Smooth muscle cell (in vitro differentiated cells): Measurements from ENCODE around the gene NSUN4. TPM values are rescaled to one million over a fixed set of nuclear protein-coding genes. Genes with fewer than 3 reads are reported as not detected.
"Not testable (repeated sequence)": the region's sequence is repeated elsewhere in the genome, so short reads cannot be mapped to it uniquely, and the experiment has no call there.

Experiments
- DNase-seq: peaks from one replicate; lab custom pipeline; 2025; ENCODE audit not compliant: unreplicated experiment; lab: John Stamatoyannopoulos, UW
- H2AFZ ChIP-seq: fragments of 200-600 bp; sonication (generic); 2 replicates; pipeline ENCODE4 v1.6.0; 2016; ENCODE audit warnings: antibody characterized with exemption, low read depth, mild to moderate bottlenecking
- H3F3A ChIP-seq: fragments of 200-600 bp; sonication (generic); 2 replicates; pipeline ENCODE4 v1.6.0; 2017; ENCODE audit warnings: antibody characterized with exemption, low read depth
- H3K27ac ChIP-seq: fragments of 200-600 bp; sonication (generic); 2 replicates; pipeline ENCODE4 v1.5.1; 2016; ENCODE audit warnings: low read depth, mild to moderate bottlenecking
- H3K27me3 ChIP-seq: fragments of 200-600 bp; sonication (generic); 2 replicates; pipeline ENCODE4 v1.6.1; 2016; ENCODE audit warnings: low read depth, mild to moderate bottlenecking
- H3K36me3 ChIP-seq: fragments of 200-600 bp; sonication (generic); 2 replicates; pipeline ENCODE4 v1.5.1; 2016; ENCODE audit warnings: low read depth
- H3K4me1 ChIP-seq: fragments of 200-600 bp; sonication (generic); 2 replicates; pipeline ENCODE4 v1.5.1; 2016; ENCODE audit warnings: low read depth
- H3K4me2 ChIP-seq: fragments of 200-600 bp; sonication (generic); 2 replicates; pipeline ENCODE4 v1.6.0; 2016; ENCODE audit warnings: mild to moderate bottlenecking
- H3K4me3 ChIP-seq: fragments of 200-600 bp; sonication (generic); 2 replicates; pipeline ENCODE4 v1.5.1; 2016; ENCODE audit warnings: mild to moderate bottlenecking
- H3K79me2 ChIP-seq: fragments of 200-600 bp; sonication (generic); 2 replicates; pipeline ENCODE4 v1.6.0; 2016; ENCODE audit warnings: low read depth, mild to moderate bottlenecking
- H3K9ac ChIP-seq: fragments of 200-600 bp; sonication (generic); 2 replicates; pipeline ENCODE4 v1.6.0; 2016; ENCODE audit warnings: low read depth
- H3K9me3 ChIP-seq: fragments of 200-600 bp; sonication (generic); replicated peaks from 2 replicates; pipeline ENCODE4 v1.5.1; 2016; ENCODE audit warnings: low read depth
- H4K20me1 ChIP-seq: fragments of 200-600 bp; sonication (generic); 2 replicates; pipeline ENCODE4 v1.6.0; 2016; ENCODE audit warnings: low read depth
- WGBS: methylation state at CpG from one replicate; pipeline ENCODE4 v1.1.7; 2016; ENCODE audit warnings: low lambda C conversion rate; 5-methylcytosine and 5-hydroxymethylcytosine counted together
- polyA plus RNA-seq: library from polyadenylated mRNA; unstranded; fragments of >200 nt; fragmentation: Nextera tagmentation; extraction: Ambion mirVana; gene quantifications from 2 replicates; pipeline ENCODE4 v1.2.1, GENCODE V29; 2016
- total RNA-seq: library from RNA; depleted of rRNA; stranded (reverse); fragments of >200 nt; gene quantifications from 2 replicates; pipeline ENCODE4 v1.2.3, GENCODE V29; 2014
- TF ChIP-seq, protein P1 (sequence below): fragments of 200-600 bp; sonication (generic); IDR thresholded peaks from 2 replicates; pipeline ENCODE4 v1.5.1; 2017; ENCODE audit warnings: borderline replicate concordance, mild to moderate bottlenecking, antibody characterized with exemption; ENCODE audit not compliant: insufficient read depth, poor library complexity, severe bottlenecking

NSUN4 gene
- total and polyA plus RNA-seq, 2 experiments from 2014 or later = 10.8 to 14.1 TPM

DNA sequence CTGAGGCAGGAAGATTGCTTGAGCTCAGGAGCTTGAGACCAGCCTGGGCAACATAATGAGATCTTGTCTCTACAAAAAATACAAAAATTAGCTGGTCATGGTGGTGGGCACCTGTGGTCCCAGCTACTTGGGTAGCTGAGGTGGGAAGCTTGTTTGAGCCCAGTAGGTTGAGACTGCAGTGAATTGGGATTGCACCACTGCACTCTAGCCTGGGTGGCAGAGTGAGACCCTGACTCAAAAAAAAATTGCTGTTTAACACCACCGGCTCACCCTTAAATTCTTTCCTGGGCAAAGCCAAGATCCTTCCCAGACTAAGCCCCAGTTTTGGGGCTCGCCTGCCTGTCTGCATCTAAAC lies 6.6 kb upstream of the NSUN4 start:
- Histone ChIP-seq H3K36me3 (no peaks in the 10 kb centered on the region), H3K4me3 (no peak overlapping the region), H3K9ac (no peak overlapping the region), H3K27ac (no peak overlapping the region), H3K9me3 (no peaks in the 10 kb centered on the region), H4K20me1 (no peaks in the 10 kb centered on the region), H3K4me2 (no peak overlapping the region), H3K27me3 (no peaks in the 10 kb centered on the region), H3K4me1 (no peaks in the 10 kb centered on the region), H3K79me2 (no peaks in the 10 kb centered on the region), H3F3A (no peaks in the 10 kb centered on the region), H2AFZ (no peak overlapping the region)
- TF ChIP-seq, protein P1, sequence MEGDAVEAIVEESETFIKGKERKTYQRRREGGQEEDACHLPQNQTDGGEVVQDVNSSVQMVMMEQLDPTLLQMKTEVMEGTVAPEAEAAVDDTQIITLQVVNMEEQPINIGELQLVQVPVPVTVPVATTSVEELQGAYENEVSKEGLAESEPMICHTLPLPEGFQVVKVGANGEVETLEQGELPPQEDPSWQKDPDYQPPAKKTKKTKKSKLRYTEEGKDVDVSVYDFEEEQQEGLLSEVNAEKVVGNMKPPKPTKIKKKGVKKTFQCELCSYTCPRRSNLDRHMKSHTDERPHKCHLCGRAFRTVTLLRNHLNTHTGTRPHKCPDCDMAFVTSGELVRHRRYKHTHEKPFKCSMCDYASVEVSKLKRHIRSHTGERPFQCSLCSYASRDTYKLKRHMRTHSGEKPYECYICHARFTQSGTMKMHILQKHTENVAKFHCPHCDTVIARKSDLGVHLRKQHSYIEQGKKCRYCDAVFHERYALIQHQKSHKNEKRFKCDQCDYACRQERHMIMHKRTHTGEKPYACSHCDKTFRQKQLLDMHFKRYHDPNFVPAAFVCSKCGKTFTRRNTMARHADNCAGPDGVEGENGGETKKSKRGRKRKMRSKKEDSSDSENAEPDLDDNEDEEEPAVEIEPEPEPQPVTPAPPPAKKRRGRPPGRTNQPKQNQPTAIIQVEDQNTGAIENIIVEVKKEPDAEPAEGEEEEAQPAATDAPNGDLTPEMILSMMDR = no peak
- 88% methylated on average over 2 of the region's 2 CpGs for WGBS
- DNase-seq = no peak

DNA sequence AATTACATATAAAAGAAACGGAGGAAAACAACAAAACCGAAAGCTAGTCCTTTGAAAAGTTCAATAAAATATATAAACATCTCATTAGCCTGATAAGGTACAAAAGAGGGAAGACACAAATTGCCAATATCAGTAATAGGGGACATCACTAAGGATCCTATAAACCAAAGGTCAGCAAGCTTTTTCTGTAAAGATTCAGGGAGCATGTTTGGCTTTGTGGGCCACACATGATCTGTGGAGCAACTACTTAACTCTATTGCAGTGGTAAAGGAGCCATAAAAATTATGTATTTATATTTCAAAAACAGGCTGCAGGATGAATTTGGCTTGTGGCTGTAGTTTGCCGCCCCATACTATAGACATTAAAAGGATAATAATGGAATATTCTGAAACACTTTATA lies 5.5 kb upstream of the NSUN4 start:
- Histone ChIP-seq H3K4me2 (no peak overlapping the region), H3K9me3 (no peaks in the 10 kb centered on the region), H3K36me3 (no peaks in the 10 kb centered on the region), H3K79me2 (no peaks in the 10 kb centered on the region), H2AFZ (no peak overlapping the region), H4K20me1 (no peaks in the 10 kb centered on the region), H3F3A (peaks cover under 1% of the 10 kb centered on the region), H3K27ac (no peak overlapping the region), H3K4me1 (peaks cover 7% of the 10 kb centered on the region), H3K27me3 (no peaks in the 10 kb centered on the region), H3K9ac (no peak overlapping the region), H3K4me3 (no peak overlapping the region)
- TF ChIP-seq, protein P1 = no peak
- WGBS = 93% methylated on average over 3 of the region's 3 CpGs
- no peak for DNase-seq

DNA sequence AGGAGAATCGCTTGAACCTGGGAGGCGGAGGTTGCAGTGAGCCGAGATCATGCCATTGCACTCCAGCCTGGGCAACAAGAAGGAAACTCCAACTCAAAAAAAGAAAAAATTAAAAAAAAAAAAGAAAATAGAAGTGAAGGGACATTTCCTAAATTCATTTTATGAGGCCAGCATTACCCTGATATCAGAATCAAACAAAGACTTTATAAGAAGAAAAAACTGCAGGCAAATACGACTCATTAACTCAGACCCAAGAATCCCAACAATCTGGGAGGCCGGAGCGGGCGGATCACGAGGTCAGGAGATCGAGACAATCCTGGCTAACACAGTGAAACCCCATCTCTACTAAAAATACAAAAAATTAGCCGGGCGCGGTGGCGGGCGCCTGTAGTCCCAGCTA lies 3.2 kb upstream of the NSUN4 start:
- H3K27ac ChIP-seq, DNase-seq, H3K4me2 ChIP-seq, H3K9me3 ChIP-seq, H3F3A ChIP-seq, H3K79me2 ChIP-seq, H3K4me3 ChIP-seq, H3K27me3 ChIP-seq, H3K36me3 ChIP-seq, H3K9ac ChIP-seq, H2AFZ ChIP-seq, H4K20me1 ChIP-seq: not testable (repeated sequence)
- 95% methylated on average over 14 of the region's 14 CpGs for WGBS
- H3K4me1 ChIP-seq = peaks cover 11% of the 10 kb centered on the region

DNA sequence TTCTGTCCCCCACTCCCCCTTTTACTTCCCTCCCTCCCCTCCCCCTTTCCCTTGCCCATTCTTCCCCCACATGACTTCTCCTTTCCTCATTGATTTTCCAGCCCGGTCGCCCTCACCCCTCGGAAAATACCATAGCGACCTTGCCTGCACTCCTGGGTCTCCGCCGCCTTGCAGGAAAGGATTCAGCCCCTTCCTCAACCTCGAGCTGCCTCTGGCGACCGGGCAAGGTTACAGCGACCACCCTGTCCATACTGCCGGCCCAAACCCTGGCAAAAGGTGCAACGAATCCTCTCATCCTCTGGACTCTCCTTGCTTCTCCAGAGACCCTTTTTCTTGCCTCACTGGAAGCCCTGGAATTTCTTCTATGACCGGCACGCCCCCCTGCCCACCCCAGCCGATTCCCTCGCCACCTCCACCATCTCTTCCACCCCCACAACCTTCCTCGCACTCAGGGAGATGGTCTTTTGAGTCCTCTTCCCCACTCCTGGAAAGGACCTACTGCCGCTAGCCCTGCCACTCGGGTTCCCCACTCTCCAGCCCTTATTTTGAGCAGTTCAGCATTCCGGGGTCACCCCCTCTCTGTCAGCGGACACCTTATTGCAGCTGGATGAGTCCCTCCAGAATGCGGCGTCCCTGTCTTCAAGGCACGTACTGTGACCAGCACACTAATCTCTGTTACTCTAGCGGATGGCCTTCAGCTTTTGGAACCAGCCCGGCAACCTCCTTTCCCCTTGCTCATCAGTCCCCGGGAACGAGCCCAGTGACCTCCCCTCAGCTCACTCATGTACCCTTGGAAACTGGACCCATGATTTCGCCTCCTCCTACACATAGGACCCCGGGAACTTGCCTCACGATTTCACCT lies 846 bp downstream of the NSUN4 start:
- Histone ChIP-seq H3K36me3 (peaks cover 6% of the 10 kb centered on the region), H4K20me1 (no peaks in the 10 kb centered on the region), H3K27ac (peak overlapping the region; percentile 89), H3K9me3 (no peaks in the 10 kb centered on the region), H3K4me3 (peak overlapping the region; percentile 69), H3K4me1 (peaks cover 11% of the 10 kb centered on the region), H2AFZ (peak overlapping the region; percentile 82), H3K9ac (peak overlapping the region; percentile 89), H3F3A (peaks cover 4% of the 10 kb centered on the region), H3K27me3 (no peaks in the 10 kb centered on the region), H3K4me2 (peak overlapping the region; percentile 91), H3K79me2 (no peaks in the 10 kb centered on the region)
- DNase-seq = no peak
- 55% methylated on average over 30 of the region's 31 CpGs for WGBS
- TF ChIP-seq, protein P1 = no peak
